ENCODE measurements around the gene NR4A2.

The NR4A2 gene

DNA sequence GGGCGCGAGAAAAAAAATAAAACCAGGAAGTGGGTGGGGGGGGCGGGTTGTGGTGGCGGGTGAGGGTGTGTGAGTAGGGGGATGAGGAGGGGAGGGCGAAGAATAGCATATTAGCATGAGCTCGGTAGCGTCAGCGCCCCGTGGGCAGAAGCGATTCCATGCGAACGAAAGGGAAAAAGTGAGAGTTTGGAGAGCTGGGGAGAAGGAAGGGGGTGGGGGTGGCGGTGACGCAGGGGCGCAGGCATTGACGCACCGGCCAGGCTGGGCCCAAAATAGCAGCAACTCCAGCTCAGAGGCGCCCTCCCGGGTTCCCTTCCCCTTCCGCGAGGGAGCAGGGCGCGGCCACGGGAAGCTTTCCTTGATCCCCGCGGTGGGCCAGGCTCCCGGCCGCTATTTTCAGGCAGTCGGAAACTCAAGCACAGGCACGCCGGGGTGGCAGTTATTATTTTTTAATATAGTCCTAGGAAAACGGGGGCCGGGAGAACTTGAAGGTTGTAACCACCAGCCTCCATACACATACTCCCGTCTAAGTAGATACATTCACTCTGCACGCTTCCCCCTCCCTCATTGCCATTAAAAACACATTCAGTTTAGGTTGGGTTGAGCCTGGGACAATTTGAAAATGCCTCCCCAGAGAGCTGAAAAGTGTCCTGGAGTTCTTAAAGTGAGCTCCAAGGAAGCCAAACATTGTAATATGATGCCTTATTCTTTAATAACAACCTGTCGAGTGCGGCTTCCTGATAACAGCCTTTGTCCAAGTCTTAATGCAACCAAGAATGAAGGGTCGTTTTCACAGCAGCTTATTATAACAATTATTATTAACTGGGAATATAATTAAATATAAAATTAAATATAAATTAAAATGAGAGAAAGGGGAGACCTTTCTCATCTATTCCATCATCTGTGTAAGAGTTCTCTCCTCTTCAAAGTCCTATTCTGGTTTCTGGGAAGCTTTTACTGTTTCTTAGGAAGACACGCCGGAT is 2.3 kb upstream of the NR4A2 start (continued):
- TF ChIP-seq ZNF426 (tag by site-specific recombination; IDR thresholded peaks at IDR 0.05) (no peak), ZNF121 (tag by site-specific recombination; IDR thresholded peaks at IDR 0.05) (no peak), ZNF354C (tag by site-specific recombination; IDR thresholded peaks at IDR 0.05; ENCODE audit: borderline replicate concordance, low read depth) (no peak), ZNF792 (tag by site-specific recombination; IDR thresholded peaks at IDR 0.05) (no peak), ZNF23 (tag by site-specific recombination; IDR thresholded peaks at IDR 0.05; ENCODE audit: borderline replicate concordance) (no peak), ZNF16 (tag by site-specific recombination; IDR thresholded peaks at IDR 0.05; ENCODE audit: low read depth) (no peak), ZNF510 (tag by site-specific recombination; IDR thresholded peaks at IDR 0.05; ENCODE audit: insufficient replicate concordance) (no peak), ZNF248 (tag by site-specific recombination; IDR thresholded peaks at IDR 0.05) (no peak), ZNF658 (tag by site-specific recombination; IDR thresholded peaks at IDR 0.05) (no peak), ZFP41 (tag by site-specific recombination; IDR thresholded peaks at IDR 0.05; ENCODE audit: borderline replicate concordance) (no peak), ZNF223 (tag by site-specific recombination; IDR thresholded peaks at IDR 0.05) (no peak), ZNF433 (tag by site-specific recombination; IDR thresholded peaks at IDR 0.05; ENCODE audit: low read depth) (no peak), SP3 (tag by site-specific recombination; IDR thresholded peaks at IDR 0.05) (no peak; the same call in 1 of the 2 replicates), ZNF654 (tag by site-specific recombination; IDR thresholded peaks at IDR 0.05; ENCODE audit: low read depth) (0 out of 2 replicates have a peak, but pooled peaks have one; percentile 3), MYNN (tag by site-specific recombination; IDR thresholded peaks at IDR 0.05; ENCODE audit: borderline replicate concordance) (no peak), SP2 (tag by site-specific recombination; IDR thresholded peaks at IDR 0.05) (peak; percentile 43), ZNF571 (tag by site-specific recombination; IDR thresholded peaks at IDR 0.05) (no peak), ZNF768 (tag by site-specific recombination; IDR thresholded peaks at IDR 0.05) (no peak), REPIN1 (tag by site-specific recombination; IDR thresholded peaks at IDR 0.05; ENCODE audit: low read depth) (no peak)
- TF ChIP-seq, protein P1, sequence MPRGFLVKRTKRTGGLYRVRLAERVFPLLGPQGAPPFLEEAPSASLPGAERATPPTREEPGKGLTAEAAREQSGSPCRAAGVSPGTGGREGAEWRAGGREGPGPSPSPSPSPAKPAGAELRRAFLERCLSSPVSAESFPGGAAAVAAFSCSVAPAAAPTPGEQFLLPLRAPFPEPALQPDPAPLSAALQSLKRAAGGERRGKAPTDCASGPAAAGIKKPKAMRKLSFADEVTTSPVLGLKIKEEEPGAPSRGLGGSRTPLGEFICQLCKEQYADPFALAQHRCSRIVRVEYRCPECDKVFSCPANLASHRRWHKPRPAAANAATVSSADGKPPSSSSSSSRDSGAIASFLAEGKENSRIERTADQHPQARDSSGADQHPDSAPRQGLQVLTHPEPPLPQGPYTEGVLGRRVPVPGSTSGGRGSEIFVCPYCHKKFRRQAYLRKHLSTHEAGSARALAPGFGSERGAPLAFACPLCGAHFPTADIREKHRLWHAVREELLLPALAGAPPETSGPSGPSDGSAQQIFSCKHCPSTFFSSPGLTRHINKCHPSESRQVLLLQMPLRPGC (tag by site-specific recombination; IDR thresholded peaks at IDR 0.05): no peak
- TF ChIP-seq, protein P2, sequence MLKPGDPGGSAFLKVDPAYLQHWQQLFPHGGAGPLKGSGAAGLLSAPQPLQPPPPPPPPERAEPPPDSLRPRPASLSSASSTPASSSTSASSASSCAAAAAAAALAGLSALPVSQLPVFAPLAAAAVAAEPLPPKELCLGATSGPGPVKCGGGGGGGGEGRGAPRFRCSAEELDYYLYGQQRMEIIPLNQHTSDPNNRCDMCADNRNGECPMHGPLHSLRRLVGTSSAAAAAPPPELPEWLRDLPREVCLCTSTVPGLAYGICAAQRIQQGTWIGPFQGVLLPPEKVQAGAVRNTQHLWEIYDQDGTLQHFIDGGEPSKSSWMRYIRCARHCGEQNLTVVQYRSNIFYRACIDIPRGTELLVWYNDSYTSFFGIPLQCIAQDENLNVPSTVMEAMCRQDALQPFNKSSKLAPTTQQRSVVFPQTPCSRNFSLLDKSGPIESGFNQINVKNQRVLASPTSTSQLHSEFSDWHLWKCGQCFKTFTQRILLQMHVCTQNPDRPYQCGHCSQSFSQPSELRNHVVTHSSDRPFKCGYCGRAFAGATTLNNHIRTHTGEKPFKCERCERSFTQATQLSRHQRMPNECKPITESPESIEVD (tag by site-specific recombination; IDR thresholded peaks at IDR 0.05): no peak
- TF ChIP-seq, protein P3, sequence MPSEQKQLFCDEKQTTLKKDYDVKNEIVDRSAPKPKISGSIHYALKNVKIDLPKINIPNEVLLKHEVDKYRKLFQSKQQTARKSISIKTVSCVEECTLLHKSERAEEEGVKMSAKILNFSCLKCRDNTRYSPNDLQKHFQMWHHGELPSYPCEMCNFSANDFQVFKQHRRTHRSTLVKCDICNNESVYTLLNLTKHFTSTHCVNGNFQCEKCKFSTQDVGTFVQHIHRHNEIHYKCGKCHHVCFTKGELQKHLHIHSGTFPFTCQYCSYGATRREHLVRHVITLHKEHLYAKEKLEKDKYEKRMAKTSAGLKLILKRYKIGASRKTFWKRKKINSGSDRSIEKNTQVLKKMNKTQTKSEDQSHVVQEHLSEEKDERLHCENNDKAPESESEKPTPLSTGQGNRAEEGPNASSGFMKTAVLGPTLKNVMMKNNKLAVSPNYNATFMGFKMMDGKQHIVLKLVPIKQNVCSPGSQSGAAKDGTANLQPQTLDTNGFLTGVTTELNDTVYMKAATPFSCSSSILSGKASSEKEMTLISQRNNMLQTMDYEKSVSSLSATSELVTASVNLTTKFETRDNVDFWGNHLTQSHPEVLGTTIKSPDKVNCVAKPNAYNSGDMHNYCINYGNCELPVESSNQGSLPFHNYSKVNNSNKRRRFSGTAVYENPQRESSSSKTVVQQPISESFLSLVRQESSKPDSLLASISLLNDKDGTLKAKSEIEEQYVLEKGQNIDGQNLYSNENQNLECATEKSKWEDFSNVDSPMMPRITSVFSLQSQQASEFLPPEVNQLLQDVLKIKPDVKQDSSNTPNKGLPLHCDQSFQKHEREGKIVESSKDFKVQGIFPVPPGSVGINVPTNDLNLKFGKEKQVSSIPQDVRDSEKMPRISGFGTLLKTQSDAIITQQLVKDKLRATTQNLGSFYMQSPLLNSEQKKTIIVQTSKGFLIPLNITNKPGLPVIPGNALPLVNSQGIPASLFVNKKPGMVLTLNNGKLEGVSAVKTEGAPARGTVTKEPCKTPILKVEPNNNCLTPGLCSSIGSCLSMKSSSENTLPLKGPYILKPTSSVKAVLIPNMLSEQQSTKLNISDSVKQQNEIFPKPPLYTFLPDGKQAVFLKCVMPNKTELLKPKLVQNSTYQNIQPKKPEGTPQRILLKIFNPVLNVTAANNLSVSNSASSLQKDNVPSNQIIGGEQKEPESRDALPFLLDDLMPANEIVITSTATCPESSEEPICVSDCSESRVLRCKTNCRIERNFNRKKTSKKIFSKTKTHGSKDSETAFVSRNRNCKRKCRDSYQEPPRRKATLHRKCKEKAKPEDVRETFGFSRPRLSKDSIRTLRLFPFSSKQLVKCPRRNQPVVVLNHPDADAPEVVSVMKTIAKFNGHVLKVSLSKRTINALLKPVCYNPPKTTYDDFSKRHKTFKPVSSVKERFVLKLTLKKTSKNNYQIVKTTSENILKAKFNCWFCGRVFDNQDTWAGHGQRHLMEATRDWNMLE (tag by site-specific recombination; conservative IDR thresholded peaks at IDR 0.05; ENCODE audit: low read depth): no peak
- TF ChIP-seq, protein P4, sequence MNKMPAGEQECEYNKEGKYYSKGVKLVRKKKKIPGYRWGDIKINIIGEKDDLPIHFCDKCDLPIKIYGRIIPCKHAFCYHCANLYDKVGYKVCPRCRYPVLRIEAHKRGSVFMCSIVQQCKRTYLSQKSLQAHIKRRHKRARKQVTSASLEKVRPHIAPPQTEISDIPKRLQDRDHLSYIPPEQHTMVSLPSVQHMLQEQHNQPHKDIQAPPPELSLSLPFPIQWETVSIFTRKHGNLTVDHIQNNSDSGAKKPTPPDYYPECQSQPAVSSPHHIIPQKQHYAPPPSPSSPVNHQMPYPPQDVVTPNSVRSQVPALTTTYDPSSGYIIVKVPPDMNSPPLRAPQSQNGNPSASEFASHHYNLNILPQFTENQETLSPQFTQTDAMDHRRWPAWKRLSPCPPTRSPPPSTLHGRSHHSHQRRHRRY (tag by site-specific recombination; IDR thresholded peaks at IDR 0.05): no peak
- TF ChIP-seq, protein P5, sequence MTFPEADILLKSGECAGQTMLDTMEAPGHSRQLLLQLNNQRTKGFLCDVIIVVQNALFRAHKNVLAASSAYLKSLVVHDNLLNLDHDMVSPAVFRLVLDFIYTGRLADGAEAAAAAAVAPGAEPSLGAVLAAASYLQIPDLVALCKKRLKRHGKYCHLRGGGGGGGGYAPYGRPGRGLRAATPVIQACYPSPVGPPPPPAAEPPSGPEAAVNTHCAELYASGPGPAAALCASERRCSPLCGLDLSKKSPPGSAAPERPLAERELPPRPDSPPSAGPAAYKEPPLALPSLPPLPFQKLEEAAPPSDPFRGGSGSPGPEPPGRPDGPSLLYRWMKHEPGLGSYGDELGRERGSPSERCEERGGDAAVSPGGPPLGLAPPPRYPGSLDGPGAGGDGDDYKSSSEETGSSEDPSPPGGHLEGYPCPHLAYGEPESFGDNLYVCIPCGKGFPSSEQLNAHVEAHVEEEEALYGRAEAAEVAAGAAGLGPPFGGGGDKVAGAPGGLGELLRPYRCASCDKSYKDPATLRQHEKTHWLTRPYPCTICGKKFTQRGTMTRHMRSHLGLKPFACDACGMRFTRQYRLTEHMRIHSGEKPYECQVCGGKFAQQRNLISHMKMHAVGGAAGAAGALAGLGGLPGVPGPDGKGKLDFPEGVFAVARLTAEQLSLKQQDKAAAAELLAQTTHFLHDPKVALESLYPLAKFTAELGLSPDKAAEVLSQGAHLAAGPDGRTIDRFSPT (tag by site-specific recombination; IDR thresholded peaks at IDR 0.05): peak; percentile 48; the same call in 1 of the 2 replicates
- TF ChIP-seq, protein P6, sequence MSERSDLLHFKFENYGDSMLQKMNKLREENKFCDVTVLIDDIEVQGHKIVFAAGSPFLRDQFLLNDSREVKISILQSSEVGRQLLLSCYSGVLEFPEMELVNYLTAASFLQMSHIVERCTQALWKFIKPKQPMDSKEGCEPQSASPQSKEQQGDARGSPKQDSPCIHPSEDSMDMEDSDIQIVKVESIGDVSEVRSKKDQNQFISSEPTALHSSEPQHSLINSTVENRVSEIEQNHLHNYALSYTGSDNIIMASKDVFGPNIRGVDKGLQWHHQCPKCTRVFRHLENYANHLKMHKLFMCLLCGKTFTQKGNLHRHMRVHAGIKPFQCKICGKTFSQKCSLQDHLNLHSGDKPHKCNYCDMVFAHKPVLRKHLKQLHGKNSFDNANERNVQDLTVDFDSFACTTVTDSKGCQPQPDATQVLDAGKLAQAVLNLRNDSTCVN (tag by site-specific recombination; optimal IDR thresholded peaks at IDR 0.05): peak; percentile 74
